ENCODE results near the gene PCNX1. TPM values are rescaled to one million over a fixed set of nuclear protein-coding genes. Genes with fewer than 3 reads are reported as not detected.
A peak's percentile ranks its signal among the peaks of the same experiment; 100 is the strongest.

PCNX1 gene
- total and polyA plus RNA-seq, 12 donors, result 4.5 to 66.6 (median 47.7) TPM

DNA sequence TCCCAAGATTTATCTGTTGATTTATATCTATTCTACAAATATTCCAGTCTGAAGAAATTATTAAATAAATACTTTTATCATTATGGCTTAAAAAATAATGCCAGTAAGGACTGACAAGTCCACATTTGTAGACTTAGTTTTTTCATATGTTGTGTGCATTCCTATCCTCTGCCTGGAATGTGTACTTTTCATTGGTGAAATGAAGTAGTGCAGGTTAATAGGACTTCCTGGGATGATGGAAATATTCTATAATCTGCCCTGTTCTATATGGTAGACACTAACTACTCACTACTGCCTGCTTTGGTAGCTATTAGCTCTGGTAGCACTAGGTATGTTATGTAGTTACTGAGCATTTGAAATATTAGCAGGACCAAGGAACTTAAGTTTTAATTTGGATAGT, 86.7 kb downstream of the PCNX1 start:
- intact Hi-C loops (cut with DNase I), result no loop called here

DNA sequence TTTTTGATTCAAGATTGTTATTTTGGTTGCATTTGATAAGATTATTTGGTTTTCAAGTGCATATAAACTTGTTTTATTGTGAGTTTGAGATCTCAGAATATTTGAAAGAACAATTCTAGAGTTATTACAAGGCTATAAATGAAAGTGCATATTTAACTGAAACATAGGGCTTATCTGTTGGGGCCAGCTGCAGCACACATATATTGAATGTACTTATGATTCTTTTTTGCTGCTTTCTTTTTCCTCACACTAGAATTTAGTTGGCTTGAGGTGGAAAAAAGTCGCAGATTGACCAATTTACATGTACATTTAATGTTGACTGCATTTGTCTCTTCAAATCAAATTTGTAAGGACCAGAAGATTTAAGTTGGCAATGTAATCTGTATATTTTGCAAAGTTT, 88.0 kb downstream of the PCNX1 start:
- no peaks in the 10 kb centered on the region for H3K27me3 ChIP-seq
- TF ChIP-seq, protein P1, sequence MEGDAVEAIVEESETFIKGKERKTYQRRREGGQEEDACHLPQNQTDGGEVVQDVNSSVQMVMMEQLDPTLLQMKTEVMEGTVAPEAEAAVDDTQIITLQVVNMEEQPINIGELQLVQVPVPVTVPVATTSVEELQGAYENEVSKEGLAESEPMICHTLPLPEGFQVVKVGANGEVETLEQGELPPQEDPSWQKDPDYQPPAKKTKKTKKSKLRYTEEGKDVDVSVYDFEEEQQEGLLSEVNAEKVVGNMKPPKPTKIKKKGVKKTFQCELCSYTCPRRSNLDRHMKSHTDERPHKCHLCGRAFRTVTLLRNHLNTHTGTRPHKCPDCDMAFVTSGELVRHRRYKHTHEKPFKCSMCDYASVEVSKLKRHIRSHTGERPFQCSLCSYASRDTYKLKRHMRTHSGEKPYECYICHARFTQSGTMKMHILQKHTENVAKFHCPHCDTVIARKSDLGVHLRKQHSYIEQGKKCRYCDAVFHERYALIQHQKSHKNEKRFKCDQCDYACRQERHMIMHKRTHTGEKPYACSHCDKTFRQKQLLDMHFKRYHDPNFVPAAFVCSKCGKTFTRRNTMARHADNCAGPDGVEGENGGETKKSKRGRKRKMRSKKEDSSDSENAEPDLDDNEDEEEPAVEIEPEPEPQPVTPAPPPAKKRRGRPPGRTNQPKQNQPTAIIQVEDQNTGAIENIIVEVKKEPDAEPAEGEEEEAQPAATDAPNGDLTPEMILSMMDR (IDR thresholded peaks at IDR 0.05), result no peak
- DNase-seq (no peak), ATAC-seq (no peak)
- 91 to 96% methylated on average over 1 of the region's 1 CpG for WGBS, 2 donors
- no peak overlapping the region for H3K27ac ChIP-seq
- peaks cover 0 to 50% (median 7%) of the 10 kb centered on the region in 9 donors for H3K36me3 ChIP-seq
- peaks cover 0 to 26% (median 5%) of the 10 kb centered on the region in 9 donors for H3K4me1 ChIP-seq
- no peak overlapping the region for H3K4me3 ChIP-seq
- H3K9me3 ChIP-seq, result no peaks in the 10 kb centered on the region
- intact Hi-C loops (cut with DNase I), result no loop called here

More for the DNA sequence above, 86.7 kb downstream of the PCNX1 start:
- H3K27ac ChIP-seq, result no peak overlapping the region
- DNase-seq (no peak), ATAC-seq (no peak)
- H3K36me3 ChIP-seq, result peaks cover 0 to 60% (median 7%) of the 10 kb centered on the region in 9 donors
- TF ChIP-seq, protein P1 (IDR thresholded peaks at IDR 0.05), result no peak
- peaks cover 0 to 22% (median under 1%) of the 10 kb centered on the region in 9 donors for H3K4me1 ChIP-seq
- no peaks in the 10 kb centered on the region for H3K9me3 ChIP-seq
- H3K27me3 ChIP-seq, result no peaks in the 10 kb centered on the region
- H3K4me3 ChIP-seq, result no peak overlapping the region

DNA sequence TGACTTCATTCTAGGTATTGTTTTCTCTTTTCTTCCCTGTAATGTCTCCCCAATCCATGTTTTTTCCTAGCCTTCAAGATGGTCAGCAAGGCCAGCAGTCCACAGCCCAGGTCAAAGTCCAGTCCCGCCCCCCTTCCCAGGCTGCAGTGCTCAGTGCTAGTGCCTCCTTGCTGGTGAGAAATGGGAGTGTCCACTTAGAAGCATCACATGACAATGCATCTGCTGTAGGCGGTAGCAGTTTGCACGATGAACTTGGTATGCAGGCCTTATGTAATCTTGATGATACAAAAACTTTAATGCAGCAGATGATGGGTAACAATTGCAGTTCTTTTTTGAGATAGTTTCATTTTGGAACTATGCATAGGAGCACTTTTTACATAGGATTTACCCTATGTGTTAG, 88.4 kb downstream of the PCNX1 start:
- peaks cover 0 to 30% (median 5%) of the 10 kb centered on the region in 9 donors for H3K4me1 ChIP-seq
- peak in 1 of 8 donors; percentile 44 for ATAC-seq
- no peaks in the 10 kb centered on the region for H3K9me3 ChIP-seq
- WGBS, 2 donors, result 75 to 84% methylated on average over 3 of the region's 3 CpGs
- no peak for DNase-seq
- H3K36me3 ChIP-seq, result peaks cover 0 to 50% (median 7%) of the 10 kb centered on the region in 9 donors
- intact Hi-C loops (cut with DNase I), result no loop called here
- no peak overlapping the region for H3K27ac ChIP-seq
- TF ChIP-seq, protein P1 (IDR thresholded peaks at IDR 0.05), result no peak
- no peak overlapping the region for H3K4me3 ChIP-seq
- H3K27me3 ChIP-seq, result no peaks in the 10 kb centered on the region

DNA sequence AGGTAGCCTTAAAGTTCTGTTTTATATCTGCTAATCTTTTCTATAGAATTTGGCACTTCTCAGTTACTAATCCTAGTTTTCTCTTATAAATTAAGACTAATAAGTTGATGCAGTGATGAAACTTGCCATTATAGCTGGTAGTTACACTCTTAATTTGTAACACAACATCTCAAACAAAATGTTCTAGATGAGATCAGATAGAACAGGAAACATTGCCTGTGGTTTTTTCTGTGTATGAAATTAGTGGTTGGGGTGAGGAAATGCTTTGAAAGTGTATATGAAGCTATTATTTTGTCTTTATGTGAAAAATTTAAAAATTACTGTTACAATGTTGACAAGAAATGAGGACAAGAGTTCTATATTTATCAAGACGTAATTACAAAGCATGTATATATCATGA, 91.9 kb downstream of the PCNX1 start:
- peaks cover 0 to 43% (median 8%) of the 10 kb centered on the region in 9 donors for H3K36me3 ChIP-seq
- TF ChIP-seq, protein P1 (IDR thresholded peaks at IDR 0.05), result no peak
- 78 to 90% methylated on average over 1 of the region's 1 CpG for WGBS, 2 donors
- DNase-seq (no peak), ATAC-seq (peak in 1 of 8 donors; percentile 52)
- H3K4me1 ChIP-seq, result peaks cover 0 to 45% (median 7%) of the 10 kb centered on the region in 9 donors
- H3K27me3 ChIP-seq, result no peaks in the 10 kb centered on the region
- H3K4me3 ChIP-seq, result no peak overlapping the region
- H3K9me3 ChIP-seq, result no peaks in the 10 kb centered on the region
- intact Hi-C loops (cut with DNase I), result no loop called here
- H3K27ac ChIP-seq, result peak overlapping the region in 1 of 10 donors; percentile 73
